ENCODE results near the gene RAMP2.
"Not testable (repeated sequence)": the region's sequence is repeated elsewhere in the genome, so short reads cannot be mapped to it uniquely, and the experiment has no call there.

The RAMP2 gene

DNA sequence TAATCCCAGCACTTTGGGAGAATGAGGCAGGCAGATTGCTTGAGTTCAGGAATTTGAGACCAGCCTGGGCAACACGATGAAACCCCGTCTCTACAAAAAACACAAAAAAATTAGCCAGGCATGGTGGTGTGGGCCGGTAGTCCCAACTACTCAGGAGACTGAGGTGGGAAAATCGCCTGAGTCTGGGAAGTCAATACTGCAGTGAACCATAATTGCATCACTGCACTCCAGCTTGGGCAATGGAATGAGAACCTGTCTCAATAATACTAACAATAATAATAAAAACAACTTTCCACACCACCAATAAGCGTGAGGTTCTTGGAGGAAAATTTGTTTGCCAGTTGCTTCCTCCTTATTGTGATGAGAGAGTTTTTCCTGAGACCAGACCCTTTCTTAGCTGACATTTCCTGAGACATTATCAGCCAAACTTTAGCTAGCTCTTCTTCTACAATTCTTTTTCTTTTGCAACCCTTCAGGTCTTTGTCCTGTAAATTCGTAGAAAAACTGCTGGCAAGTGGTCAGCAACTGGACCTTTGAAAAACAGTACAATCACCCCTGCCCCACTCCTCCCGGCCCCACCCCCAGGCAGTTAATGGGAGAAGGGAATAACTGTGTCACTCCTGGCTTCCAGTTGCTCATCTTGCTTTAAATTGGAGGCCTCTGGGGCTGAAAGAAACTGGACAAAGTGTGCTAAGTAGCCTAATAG, 12.7 kb upstream of the RAMP2 start:
- H3K9ac ChIP-seq (ENCODE audit: low read length in 2 of 2): no peak overlapping the region
- H3K36me3 ChIP-seq (ENCODE audit: control insufficient read depth in 2 of 2, insufficient read depth in 2 of 2, low read length in 2 of 2): no peaks in the 10 kb centered on the region

DNA sequence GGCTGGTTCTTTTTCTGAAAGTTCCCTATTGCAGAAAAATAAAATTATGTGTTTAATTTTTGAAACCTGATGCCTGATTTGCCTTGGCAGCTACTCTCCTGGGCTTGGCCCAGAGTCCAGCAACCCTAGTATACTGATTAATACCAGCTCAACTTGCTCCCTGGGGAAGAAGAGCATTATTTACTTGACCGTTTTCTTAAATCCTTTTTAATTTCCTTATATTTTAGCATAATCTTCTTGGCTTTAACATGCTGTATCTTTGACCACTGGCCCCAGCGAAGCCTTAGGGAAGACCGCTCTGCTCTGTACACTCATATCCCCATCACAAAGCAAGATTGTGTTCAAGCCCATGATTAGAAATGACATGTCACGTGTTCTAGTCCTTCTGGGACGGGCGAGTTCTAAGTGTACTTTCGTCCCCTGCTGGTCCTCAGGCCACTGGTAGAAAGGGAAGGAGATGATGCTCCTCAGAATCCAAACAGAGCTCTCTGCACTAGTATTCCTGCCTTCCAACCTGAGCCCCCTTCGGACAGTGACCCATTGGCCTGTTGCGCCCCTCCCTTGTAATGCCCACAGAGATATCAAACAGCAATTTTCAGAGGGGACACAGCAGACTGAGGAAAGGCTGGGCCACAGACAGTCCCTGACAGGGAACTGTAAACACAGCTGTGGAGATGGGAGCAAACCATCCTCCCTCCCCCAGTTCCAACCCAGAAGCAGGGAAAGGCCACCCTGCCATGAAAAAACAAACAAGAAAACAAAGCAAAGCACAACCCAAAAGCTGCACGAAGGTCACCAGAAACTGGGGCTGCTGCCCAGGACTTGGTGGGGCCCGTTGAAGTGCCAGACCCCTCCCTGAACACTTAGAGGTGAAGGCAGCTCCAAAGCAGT, 11.9 kb upstream of the RAMP2 start:
- Histone ChIP-seq H3K27me3 (ENCODE audit: control insufficient read depth in 1 of 2, insufficient read depth in 2 of 2, low read length in 2 of 2) (peaks cover 0 to 3% of the 10 kb centered on the region in 2 donors), H3K4me1 (ENCODE audit: control insufficient read depth, insufficient read depth, low read length) (peaks cover 20% of the 10 kb centered on the region), H3K27ac (ENCODE audit: low read length) (peak overlapping the region; percentile 64), H3K4me3 (ENCODE audit: low read length in 2 of 2) (no peak overlapping the region), H3K36me3 (ENCODE audit: control insufficient read depth in 2 of 2, insufficient read depth in 2 of 2, low read length in 2 of 2) (no peaks in the 10 kb centered on the region), H3K9me3 (ENCODE audit: control insufficient read depth in 2 of 2, low read length in 2 of 2) (no peaks in the 10 kb centered on the region), H3K9ac (ENCODE audit: low read length in 2 of 2) (peak overlapping the region in 1 of 2 donors; percentile 13)

More for the DNA sequence above, 12.7 kb upstream of the RAMP2 start:
- Histone ChIP-seq H3K4me3 (ENCODE audit: low read length in 2 of 2) (no peak overlapping the region), H3K4me1 (ENCODE audit: control insufficient read depth, insufficient read depth, low read length) (peaks cover 27% of the 10 kb centered on the region), H3K9me3 (ENCODE audit: control insufficient read depth in 2 of 2, low read length in 2 of 2) (no peaks in the 10 kb centered on the region), H3K27me3 (ENCODE audit: control insufficient read depth in 1 of 2, insufficient read depth in 2 of 2, low read length in 2 of 2) (peaks cover 0 to 3% of the 10 kb centered on the region in 2 donors), H3K27ac (ENCODE audit: low read length) (peak overlapping the region; percentile 64)

DNA sequence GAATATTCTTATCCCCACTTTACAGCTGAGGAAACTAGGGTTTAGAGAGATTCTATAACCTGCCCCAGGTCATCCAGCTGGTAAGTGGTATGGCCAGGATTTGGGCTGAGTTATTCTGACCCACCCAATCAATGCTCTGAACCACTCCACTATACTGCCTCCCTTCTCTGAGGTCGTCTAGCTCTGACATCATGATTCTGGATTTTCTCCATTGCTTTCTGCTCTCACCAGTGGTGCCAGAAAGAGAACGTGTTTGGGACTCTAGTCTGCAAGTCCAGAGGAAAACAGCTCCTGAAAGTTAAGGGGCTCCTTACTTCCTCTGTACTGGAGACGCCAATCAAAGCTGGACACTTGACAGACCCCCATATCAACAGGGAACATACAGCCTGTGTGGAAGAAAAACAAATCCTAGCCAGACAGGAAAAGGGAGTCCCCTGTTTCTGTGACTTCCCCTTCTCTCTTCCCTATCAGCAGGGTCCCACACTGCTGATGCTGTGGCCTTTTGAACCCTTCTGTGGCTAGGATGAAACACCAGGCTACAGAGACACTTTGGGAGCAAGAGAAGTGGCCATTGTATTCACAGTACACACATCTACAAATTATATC, 10.2 kb upstream of the RAMP2 start:
- peaks cover 14% of the 10 kb centered on the region for H3K4me1 ChIP-seq (ENCODE audit: control insufficient read depth, insufficient read depth, low read length)
- H3K36me3 ChIP-seq (ENCODE audit: control insufficient read depth in 2 of 2, insufficient read depth in 2 of 2, low read length in 2 of 2): no peaks in the 10 kb centered on the region
- no peak overlapping the region for H3K9ac ChIP-seq (ENCODE audit: low read length in 2 of 2)
- H3K27ac ChIP-seq (ENCODE audit: low read length): peak overlapping the region; percentile 6
- H3K27me3 ChIP-seq (ENCODE audit: control insufficient read depth in 1 of 2, insufficient read depth in 2 of 2, low read length in 2 of 2): peaks cover 0 to 3% of the 10 kb centered on the region in 2 donors
- H3K4me3 ChIP-seq (ENCODE audit: low read length in 2 of 2): no peak overlapping the region
- no peaks in the 10 kb centered on the region for H3K9me3 ChIP-seq (ENCODE audit: control insufficient read depth in 2 of 2, low read length in 2 of 2)

DNA sequence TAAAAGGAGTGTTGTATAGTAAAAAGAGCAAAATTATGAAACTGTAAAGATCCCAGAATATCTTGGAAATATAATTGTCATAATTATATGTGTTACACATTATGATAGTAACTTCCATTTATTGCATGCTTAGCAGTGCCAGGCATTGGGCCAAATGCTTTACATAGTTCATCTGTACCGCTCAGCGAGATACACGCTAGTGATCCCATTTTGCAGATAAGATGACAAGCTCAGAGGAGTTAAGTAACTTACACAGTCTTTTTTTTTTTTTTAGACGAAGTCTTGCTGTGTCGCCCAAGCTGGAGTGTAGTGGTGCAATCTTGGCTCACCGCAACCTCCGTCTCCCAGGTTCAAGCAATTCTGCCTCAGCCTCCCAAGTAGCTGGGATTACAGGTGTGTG, 9.4 kb upstream of the RAMP2 start:
- Histone ChIP-seq H3K4me3 (ENCODE audit: low read length in 2 of 2) (no peak overlapping the region), H3K9ac (ENCODE audit: low read length in 2 of 2) (no peak overlapping the region)

GRCh38 chr17:42754782-42755181, 6.2 kb upstream of the RAMP2 start:
- Histone ChIP-seq H3K36me3 (ENCODE audit: control insufficient read depth in 2 of 2, insufficient read depth in 2 of 2, low read length in 2 of 2) (no peaks in the 10 kb centered on the region), H3K9ac (ENCODE audit: low read length in 2 of 2) (no peak overlapping the region), H3K9me3 (ENCODE audit: control insufficient read depth in 2 of 2, low read length in 2 of 2) (no peaks in the 10 kb centered on the region), H3K4me3 (ENCODE audit: low read length in 2 of 2) (no peak overlapping the region), H3K4me1 (ENCODE audit: control insufficient read depth, insufficient read depth, low read length) (peaks cover 6% of the 10 kb centered on the region), H3K27me3 (ENCODE audit: control insufficient read depth in 1 of 2, insufficient read depth in 2 of 2, low read length in 2 of 2) (peaks cover 0 to under 1% of the 10 kb centered on the region in 2 donors), H3K27ac (ENCODE audit: low read length) (no peak overlapping the region)

More for the DNA sequence above, 9.4 kb upstream of the RAMP2 start:
- Histone ChIP-seq H3K27me3 (ENCODE audit: control insufficient read depth in 1 of 2, insufficient read depth in 2 of 2, low read length in 2 of 2) (peaks cover 0 to 3% of the 10 kb centered on the region in 2 donors), H3K27ac (ENCODE audit: low read length) (no peak overlapping the region), H3K9me3 (ENCODE audit: control insufficient read depth in 2 of 2, low read length in 2 of 2) (no peaks in the 10 kb centered on the region), H3K36me3 (ENCODE audit: control insufficient read depth in 2 of 2, insufficient read depth in 2 of 2, low read length in 2 of 2) (no peaks in the 10 kb centered on the region), H3K4me1 (ENCODE audit: control insufficient read depth, insufficient read depth, low read length) (peaks cover 16% of the 10 kb centered on the region)

DNA sequence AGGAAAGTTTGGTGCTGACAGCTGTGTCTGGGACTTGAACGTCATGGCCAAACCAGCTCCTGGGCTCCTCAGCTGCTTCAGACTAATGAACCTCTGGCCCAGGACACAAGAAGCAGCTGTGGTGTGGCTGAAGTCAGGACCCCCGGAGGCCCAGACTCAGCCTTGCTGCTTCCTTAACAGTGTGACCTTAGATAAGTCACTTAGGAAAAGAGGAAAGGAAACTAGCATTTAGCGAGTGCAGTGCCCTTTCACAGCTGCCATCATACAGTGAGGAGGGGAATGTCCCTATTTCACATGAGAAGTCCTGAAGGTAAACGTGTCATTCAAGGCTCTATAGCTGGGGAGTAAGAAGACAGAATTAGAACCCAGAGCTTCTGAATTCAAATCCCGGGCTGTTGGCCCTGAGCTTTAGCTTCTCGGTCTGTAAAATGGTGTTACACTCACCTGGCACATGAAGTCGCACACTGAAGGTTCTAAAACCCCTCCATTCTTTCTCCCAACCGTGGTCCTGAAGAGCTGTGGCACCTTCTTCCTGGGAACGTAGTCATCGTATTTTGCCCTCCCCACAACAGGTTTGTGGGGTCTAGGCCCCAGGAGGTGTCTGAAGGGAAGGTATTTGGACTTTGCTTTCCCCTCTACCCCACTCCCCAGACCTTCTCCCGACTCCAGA, 910 bp upstream of the RAMP2 start:
- H3K27me3 ChIP-seq (ENCODE audit: control insufficient read depth in 1 of 2, insufficient read depth in 2 of 2, low read length in 2 of 2): peaks cover 13 to 21% of the 10 kb centered on the region in 2 donors
- H3K9me3 ChIP-seq (ENCODE audit: control insufficient read depth in 2 of 2, low read length in 2 of 2): no peaks in the 10 kb centered on the region
- H3K27ac ChIP-seq (ENCODE audit: low read length): no peak overlapping the region
- peak overlapping the region in 1 of 2 donors; percentile 21 for H3K9ac ChIP-seq (ENCODE audit: low read length in 2 of 2)
- no peaks in the 10 kb centered on the region for H3K36me3 ChIP-seq (ENCODE audit: control insufficient read depth in 2 of 2, insufficient read depth in 2 of 2, low read length in 2 of 2)
- H3K4me3 ChIP-seq (ENCODE audit: low read length in 2 of 2): peak overlapping the region in 1 of 2 donors; percentile 69
- H3K4me1 ChIP-seq (ENCODE audit: control insufficient read depth, insufficient read depth, low read length): peaks cover 27% of the 10 kb centered on the region

- Histone ChIP-seq H3K27me3 (ENCODE audit: control insufficient read depth in 1 of 2, insufficient read depth in 2 of 2, low read length in 2 of 2) (peaks cover 13 to 21% of the 10 kb centered on the region in 2 donors), H3K9me3 (ENCODE audit: control insufficient read depth in 2 of 2, low read length in 2 of 2) (no peaks in the 10 kb centered on the region), H3K27ac (ENCODE audit: low read length) (peak overlapping the region; percentile 31), H3K4me1 (ENCODE audit: control insufficient read depth, insufficient read depth, low read length) (peaks cover 24% of the 10 kb centered on the region), H3K9ac (ENCODE audit: low read length in 2 of 2) (peak overlapping the region; percentile 21 to 53), H3K36me3 (ENCODE audit: control insufficient read depth in 2 of 2, insufficient read depth in 2 of 2, low read length in 2 of 2) (no peaks in the 10 kb centered on the region), H3K4me3 (ENCODE audit: low read length in 2 of 2) (peak overlapping the region; percentile 49 to 69)
These were observed 611 bp downstream of the RAMP2 start for GRCh38 chr17:42761638-42762037.

GRCh38 chr17:42766124-42766523, 5.1 kb downstream of the RAMP2 start:
- Histone ChIP-seq H3K36me3 (ENCODE audit: control insufficient read depth in 2 of 2, insufficient read depth in 2 of 2, low read length in 2 of 2) (no peaks in the 10 kb centered on the region), H3K9me3 (ENCODE audit: control insufficient read depth in 2 of 2, low read length in 2 of 2) (no peaks in the 10 kb centered on the region), H3K27ac (ENCODE audit: low read length) (no peak overlapping the region)

GRCh38 chr17:42767512-42767911, 6.5 kb downstream of the RAMP2 start:
- H3K27me3 ChIP-seq (ENCODE audit: control insufficient read depth in 1 of 2, insufficient read depth in 2 of 2, low read length in 2 of 2): no peaks in the 10 kb centered on the region
- no peak overlapping the region for H3K4me3 ChIP-seq (ENCODE audit: low read length in 2 of 2)
- H3K9ac ChIP-seq (ENCODE audit: low read length in 2 of 2): no peak overlapping the region
- H3K9me3 ChIP-seq (ENCODE audit: control insufficient read depth in 2 of 2, low read length in 2 of 2): no peaks in the 10 kb centered on the region
- H3K4me1 ChIP-seq (ENCODE audit: control insufficient read depth, insufficient read depth, low read length): peaks cover 5% of the 10 kb centered on the region
- no peaks in the 10 kb centered on the region for H3K36me3 ChIP-seq (ENCODE audit: control insufficient read depth in 2 of 2, insufficient read depth in 2 of 2, low read length in 2 of 2)
- no peak overlapping the region for H3K27ac ChIP-seq (ENCODE audit: low read length)

More at GRCh38 chr17:42766124-42766523, 5.1 kb downstream of the RAMP2 start:
- H3K9ac ChIP-seq (ENCODE audit: low read length in 2 of 2): no peak overlapping the region
- H3K4me3 ChIP-seq (ENCODE audit: low read length in 2 of 2): no peak overlapping the region
- peaks cover 7 to 13% of the 10 kb centered on the region in 2 donors for H3K27me3 ChIP-seq (ENCODE audit: control insufficient read depth in 1 of 2, insufficient read depth in 2 of 2, low read length in 2 of 2)
- peaks cover 13% of the 10 kb centered on the region for H3K4me1 ChIP-seq (ENCODE audit: control insufficient read depth, insufficient read depth, low read length)

GRCh38 chr17:42768006-42768405, 7.0 kb downstream of the RAMP2 start:
- H3K36me3 ChIP-seq (ENCODE audit: control insufficient read depth in 2 of 2, insufficient read depth in 2 of 2, low read length in 2 of 2); H3K27me3 ChIP-seq (ENCODE audit: control insufficient read depth in 1 of 2, insufficient read depth in 2 of 2, low read length in 2 of 2); H3K9ac ChIP-seq (ENCODE audit: low read length in 2 of 2); H3K4me1 ChIP-seq (ENCODE audit: control insufficient read depth, insufficient read depth, low read length); H3K4me3 ChIP-seq (ENCODE audit: low read length in 2 of 2); H3K27ac ChIP-seq (ENCODE audit: low read length); H3K9me3 ChIP-seq (ENCODE audit: control insufficient read depth in 2 of 2, low read length in 2 of 2): not testable (repeated sequence)

Data from stomach smooth muscle (tissue), 2 donors.